ENCODE measurements around the gene ANO1.

ANO1 gene

DNA sequence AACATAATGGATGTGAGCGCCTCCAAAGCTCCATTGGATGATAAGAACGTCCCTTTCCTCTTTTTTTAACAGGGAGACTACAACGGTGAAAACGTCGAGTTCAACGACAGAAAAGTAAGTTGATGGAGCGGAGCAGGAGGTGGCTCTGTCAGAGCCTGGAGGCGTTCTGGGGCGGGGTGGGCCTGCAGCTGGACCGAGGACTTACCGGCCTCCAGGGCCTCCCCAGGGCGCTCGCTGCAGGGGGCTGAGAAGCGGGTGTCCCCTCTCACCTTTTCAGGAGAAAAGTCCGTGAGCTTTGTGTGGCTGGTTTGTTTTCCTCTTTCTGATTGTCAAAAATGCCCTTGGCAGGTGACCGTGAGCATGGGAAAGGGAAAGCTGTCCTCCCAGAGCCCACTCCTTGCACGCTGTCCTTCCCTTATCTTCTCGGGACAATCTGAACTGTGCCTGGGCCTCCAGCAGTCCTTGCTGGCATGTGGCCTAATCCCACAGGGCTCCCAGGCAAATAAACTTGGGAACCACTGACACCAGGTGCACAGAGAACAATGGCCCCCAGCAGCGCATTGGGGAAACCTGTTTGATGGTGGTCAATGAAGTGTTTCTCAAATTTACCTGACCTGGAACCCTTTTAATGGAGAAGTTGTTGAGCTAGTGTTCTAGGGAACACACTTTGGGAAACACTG, 38.4 kb downstream of the ANO1 start:
- H3K9me3 ChIP-seq (ENCODE audit: control insufficient read depth, low read length): no peaks in the 10 kb centered on the region
- 89% methylated on average over 19 of the region's 19 CpGs for WGBS
- H3K4me2 ChIP-seq (ENCODE audit: low read length, poor library complexity, severe bottlenecking): no peak overlapping the region
- no peak overlapping the region for H2BK12ac ChIP-seq (ENCODE audit: low read length in 2 of 2)
- H3K23ac ChIP-seq (ENCODE audit: low read length in 2 of 2): no peak overlapping the region
- no peak overlapping the region for H3K27ac ChIP-seq (ENCODE audit: low read length, poor library complexity, severe bottlenecking)
- no peak overlapping the region for H2AFZ ChIP-seq (ENCODE audit: low read depth, low read length)
- H2BK15ac ChIP-seq (ENCODE audit: low read depth, poor library complexity, severe bottlenecking): no peak overlapping the region
- H3K9ac ChIP-seq (ENCODE audit: low read length): no peak overlapping the region
- no peak overlapping the region for H2BK5ac ChIP-seq (ENCODE audit: low read depth, low read length, poor library complexity, severe bottlenecking)
- H3K36me3 ChIP-seq (ENCODE audit: control insufficient read depth in 1 of 2, insufficient read depth in 2 of 2, low read depth in 1 of 2, low read length in 2 of 2): no peaks in the 10 kb centered on the region
- H2BK120ac ChIP-seq (ENCODE audit: low read depth, low read length): no peak overlapping the region
- DNase-seq: no peak
- H4K8ac ChIP-seq (ENCODE audit: low read length): no peak overlapping the region
- no peak overlapping the region for H3K14ac ChIP-seq (ENCODE audit: low read length in 2 of 2)
- no peak overlapping the region for H3K18ac ChIP-seq (ENCODE audit: low read depth in 1 of 2, low read length in 2 of 2)
- no peaks in the 10 kb centered on the region for H3K79me1 ChIP-seq (replicated peaks; ENCODE audit: low read length, poor library complexity, severe bottlenecking)
- no peak overlapping the region for H4K91ac ChIP-seq (ENCODE audit: low read length)
- no peak overlapping the region for H3K4ac ChIP-seq (ENCODE audit: low read depth in 1 of 2, low read length in 2 of 2)
- H3K27me3 ChIP-seq (ENCODE audit: control insufficient read depth in 1 of 2, insufficient read depth in 1 of 2, low read length in 2 of 2): peaks cover 33 to 43% of the 10 kb centered on the region in 2 experiments
- H3K4me1 ChIP-seq (ENCODE audit: control insufficient read depth, insufficient read depth, low read depth, low read length): peaks cover 6% of the 10 kb centered on the region
- no peak overlapping the region for H2AK5ac ChIP-seq (ENCODE audit: low read length, severe bottlenecking)
- H3K4me3 ChIP-seq (ENCODE audit: insufficient read depth in 1 of 2, low read depth in 1 of 2, low read length in 2 of 2): no peak overlapping the region

DNA sequence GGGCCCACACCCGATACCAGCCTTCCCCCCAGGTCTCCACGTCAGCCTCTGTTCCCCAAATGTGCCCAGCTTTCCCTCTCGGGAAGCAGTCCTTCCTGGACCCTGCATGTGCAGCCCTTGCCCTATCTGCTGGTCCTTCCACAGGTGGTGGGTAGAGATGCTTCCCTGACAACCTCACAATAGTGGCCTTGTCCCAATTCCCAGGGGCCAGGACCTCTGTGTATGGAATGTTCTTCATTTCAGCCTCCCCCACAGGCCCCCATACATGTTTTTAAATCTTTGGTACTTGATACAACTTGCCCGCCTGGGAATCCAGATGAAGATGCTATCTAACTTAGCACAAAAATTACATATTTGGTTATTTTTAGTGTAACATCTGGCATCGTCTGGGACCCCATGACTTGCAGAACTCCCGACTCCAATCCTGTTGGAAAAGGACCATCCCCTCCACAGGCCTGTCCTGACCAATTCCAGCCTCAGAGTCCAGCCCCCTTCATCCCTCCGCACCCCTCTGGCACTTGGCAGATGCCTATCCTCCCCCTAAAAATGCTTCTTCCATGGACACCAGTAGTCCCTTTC, 39.5 kb downstream of the ANO1 start:
- H2BK5ac ChIP-seq (ENCODE audit: low read depth, low read length, poor library complexity, severe bottlenecking): no peak overlapping the region
- 93% methylated on average over 6 of the region's 7 CpGs for WGBS
- H2BK12ac ChIP-seq (ENCODE audit: low read length in 2 of 2): no peak overlapping the region
- H3K79me1 ChIP-seq (replicated peaks; ENCODE audit: low read length, poor library complexity, severe bottlenecking): no peaks in the 10 kb centered on the region
- no peak overlapping the region for H2AK5ac ChIP-seq (ENCODE audit: low read length, severe bottlenecking)
- no peak overlapping the region for H3K9ac ChIP-seq (ENCODE audit: low read length)
- H2BK15ac ChIP-seq (ENCODE audit: low read depth, poor library complexity, severe bottlenecking): no peak overlapping the region
- no peak overlapping the region for H3K4me3 ChIP-seq (ENCODE audit: insufficient read depth in 1 of 2, low read depth in 1 of 2, low read length in 2 of 2)
- H3K27me3 ChIP-seq (ENCODE audit: control insufficient read depth in 1 of 2, insufficient read depth in 1 of 2, low read length in 2 of 2): peaks cover 33 to 41% of the 10 kb centered on the region in 2 experiments
- no peak overlapping the region for H3K4ac ChIP-seq (ENCODE audit: low read depth in 1 of 2, low read length in 2 of 2)
- H3K4me2 ChIP-seq (ENCODE audit: low read length, poor library complexity, severe bottlenecking): no peak overlapping the region
- no peaks in the 10 kb centered on the region for H3K9me3 ChIP-seq (ENCODE audit: control insufficient read depth, low read length)
- H2AFZ ChIP-seq (ENCODE audit: low read depth, low read length): no peak overlapping the region
- H3K36me3 ChIP-seq (ENCODE audit: control insufficient read depth in 1 of 2, insufficient read depth in 2 of 2, low read depth in 1 of 2, low read length in 2 of 2): no peaks in the 10 kb centered on the region
- no peak overlapping the region for H3K23ac ChIP-seq (ENCODE audit: low read length in 2 of 2)
- H4K8ac ChIP-seq (ENCODE audit: low read length): no peak overlapping the region
- no peak overlapping the region for H2BK120ac ChIP-seq (ENCODE audit: low read depth, low read length)
- no peak for DNase-seq
- H3K4me1 ChIP-seq (ENCODE audit: control insufficient read depth, insufficient read depth, low read depth, low read length): peaks cover 4% of the 10 kb centered on the region
- H3K27ac ChIP-seq (ENCODE audit: low read length, poor library complexity, severe bottlenecking): no peak overlapping the region
- no peak overlapping the region for H4K91ac ChIP-seq (ENCODE audit: low read length)
- no peak overlapping the region for H3K14ac ChIP-seq (ENCODE audit: low read length in 2 of 2)
- no peak overlapping the region for H3K18ac ChIP-seq (ENCODE audit: low read depth in 1 of 2, low read length in 2 of 2)

- Histone ChIP-seq H3K14ac (ENCODE audit: low read length in 2 of 2) (no peak overlapping the region), H2BK120ac (ENCODE audit: low read depth, low read length) (no peak overlapping the region), H3K79me1 (replicated peaks; ENCODE audit: low read length, poor library complexity, severe bottlenecking) (no peaks in the 10 kb centered on the region), H3K4me1 (ENCODE audit: control insufficient read depth, insufficient read depth, low read depth, low read length) (peaks cover 12% of the 10 kb centered on the region), H3K4me3 (ENCODE audit: insufficient read depth in 1 of 2, low read depth in 1 of 2, low read length in 2 of 2) (no peak overlapping the region), H3K27ac (ENCODE audit: low read length, poor library complexity, severe bottlenecking) (no peak overlapping the region), H3K4ac (ENCODE audit: low read depth in 1 of 2, low read length in 2 of 2) (no peak overlapping the region), H2BK15ac (ENCODE audit: low read depth, poor library complexity, severe bottlenecking) (no peak overlapping the region), H2AK5ac (ENCODE audit: low read length, severe bottlenecking) (no peak overlapping the region), H2BK5ac (ENCODE audit: low read depth, low read length, poor library complexity, severe bottlenecking) (no peak overlapping the region), H3K9ac (ENCODE audit: low read length) (no peak overlapping the region), H2AFZ (ENCODE audit: low read depth, low read length) (no peak overlapping the region), H4K91ac (ENCODE audit: low read length) (no peak overlapping the region), H3K27me3 (ENCODE audit: control insufficient read depth in 1 of 2, insufficient read depth in 1 of 2, low read length in 2 of 2) (peaks cover 31 to 44% of the 10 kb centered on the region in 2 experiments), H3K23ac (ENCODE audit: low read length in 2 of 2) (no peak overlapping the region), H3K18ac (ENCODE audit: low read depth in 1 of 2, low read length in 2 of 2) (no peak overlapping the region), H3K4me2 (ENCODE audit: low read length, poor library complexity, severe bottlenecking) (no peak overlapping the region), H3K9me3 (ENCODE audit: control insufficient read depth, low read length) (no peaks in the 10 kb centered on the region), H3K36me3 (ENCODE audit: control insufficient read depth in 1 of 2, insufficient read depth in 2 of 2, low read depth in 1 of 2, low read length in 2 of 2) (no peaks in the 10 kb centered on the region), H4K8ac (ENCODE audit: low read length) (no peak overlapping the region), H2BK12ac (ENCODE audit: low read length in 2 of 2) (no peak overlapping the region)
- no peak for DNase-seq
- WGBS: 98% methylated on average over 1 of the region's 1 CpG
Measured at GRCh38 chr11:70118642-70119041, 40.5 kb downstream of the ANO1 start.

DNA sequence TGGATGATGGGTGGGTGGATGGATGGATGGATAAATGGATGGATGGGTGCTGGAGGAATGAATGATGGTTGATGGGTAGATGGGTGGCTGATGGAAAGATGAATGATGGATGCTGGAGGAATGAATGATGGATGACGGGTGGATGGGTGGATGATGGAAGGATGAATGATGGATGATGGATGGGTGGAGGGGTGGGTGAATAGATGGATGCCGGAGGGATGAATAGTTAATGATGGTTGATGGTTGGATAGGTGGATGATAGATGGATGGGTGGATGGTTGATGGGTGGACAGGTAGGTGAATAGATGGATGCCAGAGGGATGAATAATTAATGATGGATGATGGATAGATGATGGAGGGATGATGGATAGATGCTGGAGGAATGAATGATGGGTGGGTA, 41.4 kb downstream of the ANO1 start:
- DNase-seq: no peak
- Histone ChIP-seq H2AFZ (ENCODE audit: low read depth, low read length) (no peak overlapping the region), H4K91ac (ENCODE audit: low read length) (no peak overlapping the region), H3K79me1 (replicated peaks; ENCODE audit: low read length, poor library complexity, severe bottlenecking) (no peaks in the 10 kb centered on the region), H2BK5ac (ENCODE audit: low read depth, low read length, poor library complexity, severe bottlenecking) (no peak overlapping the region), H4K8ac (ENCODE audit: low read length) (no peak overlapping the region), H3K4me2 (ENCODE audit: low read length, poor library complexity, severe bottlenecking) (no peak overlapping the region), H3K4me1 (ENCODE audit: control insufficient read depth, insufficient read depth, low read depth, low read length) (peaks cover 12% of the 10 kb centered on the region), H3K4ac (ENCODE audit: low read depth in 1 of 2, low read length in 2 of 2) (no peak overlapping the region), H3K36me3 (ENCODE audit: control insufficient read depth in 1 of 2, insufficient read depth in 2 of 2, low read depth in 1 of 2, low read length in 2 of 2) (no peaks in the 10 kb centered on the region), H3K27ac (ENCODE audit: low read length, poor library complexity, severe bottlenecking) (no peak overlapping the region), H3K9ac (ENCODE audit: low read length) (no peak overlapping the region), H2BK120ac (ENCODE audit: low read depth, low read length) (no peak overlapping the region), H3K23ac (ENCODE audit: low read length in 2 of 2) (no peak overlapping the region), H2AK5ac (ENCODE audit: low read length, severe bottlenecking) (no peak overlapping the region), H3K27me3 (ENCODE audit: control insufficient read depth in 1 of 2, insufficient read depth in 1 of 2, low read length in 2 of 2) (peaks cover 22 to 43% of the 10 kb centered on the region in 2 experiments), H2BK15ac (ENCODE audit: low read depth, poor library complexity, severe bottlenecking) (no peak overlapping the region), H3K4me3 (ENCODE audit: insufficient read depth in 1 of 2, low read depth in 1 of 2, low read length in 2 of 2) (no peak overlapping the region), H2BK12ac (ENCODE audit: low read length in 2 of 2) (no peak overlapping the region), H3K18ac (ENCODE audit: low read depth in 1 of 2, low read length in 2 of 2) (no peak overlapping the region), H3K9me3 (ENCODE audit: control insufficient read depth, low read length) (no peaks in the 10 kb centered on the region), H3K14ac (ENCODE audit: low read length in 2 of 2) (no peak overlapping the region)
- 92% methylated on average over 2 of the region's 2 CpGs for WGBS

Data from mesenchymal stem cell (in vitro differentiated cells and primary cell).